Mucosa of stomach (tissue), 1 donor: ENCODE data around the gene RRP8.

Experiments
- H3K27me3 ChIP-seq: one replicate; pipeline ENCODE4 v1.7.0; 2013; ENCODE audit warnings: mild to moderate bottlenecking, low read length; ENCODE audit not compliant: control insufficient read depth, insufficient read depth
- H3K36me3 ChIP-seq: one replicate; pipeline ENCODE4 v1.7.0; 2013; ENCODE audit warnings: low read length; ENCODE audit not compliant: control insufficient read depth, insufficient read depth
- H3K4me1 ChIP-seq: one replicate; pipeline ENCODE4 v1.7.0; 2013; ENCODE audit warnings: mild to moderate bottlenecking, low read length; ENCODE audit not compliant: control insufficient read depth, insufficient read depth
- H3K4me3 ChIP-seq: one replicate; pipeline ENCODE4 v1.7.0; 2013; ENCODE audit warnings: low read length
- H3K9ac ChIP-seq: one replicate; pipeline ENCODE4 v1.7.0; 2013; ENCODE audit warnings: mild to moderate bottlenecking, low read length, moderate library complexity
- H3K9me3 ChIP-seq: one replicate; pipeline ENCODE4 v1.7.0; 2013; ENCODE audit warnings: mild to moderate bottlenecking, low read length, moderate library complexity; ENCODE audit not compliant: control insufficient read depth
- donor health status: Pancreatic carcinoma.

Gene RRP8

DNA sequence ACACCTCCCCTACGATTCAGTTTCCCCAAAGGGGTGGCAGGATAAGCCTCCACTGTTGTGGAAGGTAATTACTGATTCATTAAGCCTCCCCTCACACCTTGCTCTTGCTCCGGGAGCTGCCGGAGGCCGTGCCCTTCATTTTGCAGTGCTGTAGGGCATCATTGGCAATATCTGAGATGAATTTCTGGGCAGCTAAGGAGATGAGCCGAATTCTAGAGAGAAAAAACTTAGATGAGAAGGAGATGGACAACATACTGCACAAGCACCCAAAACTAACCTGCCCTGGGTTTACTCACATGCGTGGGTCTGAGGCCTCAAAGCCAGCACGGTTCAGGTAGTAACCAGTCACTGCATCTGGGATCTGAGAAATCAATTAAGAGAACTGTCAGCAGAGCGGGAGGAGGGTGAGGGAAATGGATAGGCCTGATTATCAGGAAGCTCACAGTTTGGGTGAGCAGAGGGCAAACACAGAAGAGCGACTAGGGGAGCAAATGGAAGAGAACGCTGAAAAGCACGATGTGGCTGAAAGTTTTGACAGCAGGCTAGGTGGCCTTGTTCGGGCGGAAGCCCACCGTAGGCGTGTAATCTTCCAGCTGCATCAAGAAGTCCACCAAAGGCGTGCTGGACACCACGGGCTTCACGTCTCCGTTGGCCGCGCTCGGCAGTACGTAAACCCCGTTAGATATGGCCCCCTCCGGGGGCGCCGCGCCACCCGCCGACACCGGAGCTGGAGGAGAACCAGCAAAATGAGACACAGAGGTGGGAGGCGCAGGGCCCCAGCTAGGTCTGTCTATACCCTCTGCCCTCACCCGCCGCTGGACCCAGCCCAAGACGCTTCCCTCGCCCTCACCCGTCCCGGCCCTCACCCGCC lies 7.9 kb upstream of the RRP8 start:
- Histone ChIP-seq H3K4me3 (peak overlapping the region; percentile 35), H3K9me3 (no peaks in the 10 kb centered on the region), H3K36me3 (peaks cover 41% of the 10 kb centered on the region), H3K27me3 (no peaks in the 10 kb centered on the region), H3K4me1 (peaks cover 40% of the 10 kb centered on the region), H3K9ac (peak overlapping the region; percentile 81)

- H3K36me3 ChIP-seq = peaks cover 40% of the 10 kb centered on the region
- H3K27me3 ChIP-seq = no peaks in the 10 kb centered on the region
- no peak overlapping the region for H3K9ac ChIP-seq
- H3K4me3 ChIP-seq = peak overlapping the region; percentile 35
- H3K9me3 ChIP-seq = no peaks in the 10 kb centered on the region
- peaks cover 45% of the 10 kb centered on the region for H3K4me1 ChIP-seq
These were observed 7.2 kb upstream of the RRP8 start for GRCh38 chr11:6610591-6610990.

GRCh38 chr11:6609502-6610015 lies 6.1 kb upstream of the RRP8 start:
- no peak overlapping the region for H3K9ac ChIP-seq
- peaks cover 45% of the 10 kb centered on the region for H3K4me1 ChIP-seq
- peaks cover 32% of the 10 kb centered on the region for H3K36me3 ChIP-seq
- no peaks in the 10 kb centered on the region for H3K9me3 ChIP-seq
- H3K4me3 ChIP-seq = no peak overlapping the region
- no peaks in the 10 kb centered on the region for H3K27me3 ChIP-seq

- H3K9me3 ChIP-seq = no peaks in the 10 kb centered on the region
- peaks cover 31% of the 10 kb centered on the region for H3K36me3 ChIP-seq
- peaks cover 45% of the 10 kb centered on the region for H3K4me1 ChIP-seq
These were observed 5.5 kb upstream of the RRP8 start for GRCh38 chr11:6608726-6609501.

GRCh38 chr11:6608011-6608410 lies 4.6 kb upstream of the RRP8 start:
- Histone ChIP-seq H3K36me3 (peaks cover 31% of the 10 kb centered on the region), H3K27me3 (no peaks in the 10 kb centered on the region), H3K4me3 (no peak overlapping the region), H3K9ac (peak overlapping the region; percentile 4), H3K4me1 (peaks cover 40% of the 10 kb centered on the region), H3K9me3 (no peaks in the 10 kb centered on the region)

More at GRCh38 chr11:6608726-6609501, 5.5 kb upstream of the RRP8 start:
- H3K9ac ChIP-seq = no peak overlapping the region
- no peaks in the 10 kb centered on the region for H3K27me3 ChIP-seq
- no peak overlapping the region for H3K4me3 ChIP-seq

DNA sequence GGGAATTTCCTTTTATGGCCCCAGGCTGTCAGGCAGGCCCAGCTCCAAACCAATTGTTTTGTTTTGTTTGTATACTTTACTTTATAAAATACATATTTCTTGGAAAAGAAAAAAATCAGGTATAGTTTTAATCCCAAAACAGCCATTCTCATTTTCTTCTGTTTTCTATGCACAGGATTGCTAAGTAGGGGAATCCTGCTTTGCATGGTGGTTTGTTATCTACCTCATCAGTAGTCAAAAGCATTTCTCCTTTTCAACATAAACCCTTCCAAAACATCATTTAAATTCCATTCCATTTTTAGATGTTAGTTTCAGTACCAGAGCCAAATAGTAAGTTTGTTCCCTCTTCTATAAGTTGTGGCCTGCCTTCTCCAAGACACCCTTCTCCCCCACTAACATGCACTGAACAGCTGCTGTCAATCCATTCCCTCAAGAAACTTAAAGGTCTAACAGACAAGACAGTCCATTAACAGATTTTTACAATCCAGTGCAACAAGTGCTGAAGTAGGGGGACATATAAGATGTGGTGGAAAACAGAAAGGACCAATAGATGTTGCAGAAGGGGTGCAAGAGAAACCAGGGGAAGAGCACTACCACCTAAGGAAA lies 3.9 kb upstream of the RRP8 start:
- H3K9me3 ChIP-seq = no peaks in the 10 kb centered on the region
- H3K4me3 ChIP-seq = no peak overlapping the region
- peaks cover 31% of the 10 kb centered on the region for H3K36me3 ChIP-seq
- peaks cover 44% of the 10 kb centered on the region for H3K4me1 ChIP-seq
- H3K9ac ChIP-seq = peak overlapping the region; percentile 22
- H3K27me3 ChIP-seq = no peaks in the 10 kb centered on the region

GRCh38 chr11:6606471-6607189 lies 3.2 kb upstream of the RRP8 start:
- Histone ChIP-seq H3K36me3 (peaks cover 31% of the 10 kb centered on the region), H3K4me3 (peak overlapping the region; percentile 32), H3K27me3 (no peaks in the 10 kb centered on the region), H3K9me3 (no peaks in the 10 kb centered on the region), H3K9ac (peak overlapping the region; percentile 56), H3K4me1 (peaks cover 51% of the 10 kb centered on the region)

DNA sequence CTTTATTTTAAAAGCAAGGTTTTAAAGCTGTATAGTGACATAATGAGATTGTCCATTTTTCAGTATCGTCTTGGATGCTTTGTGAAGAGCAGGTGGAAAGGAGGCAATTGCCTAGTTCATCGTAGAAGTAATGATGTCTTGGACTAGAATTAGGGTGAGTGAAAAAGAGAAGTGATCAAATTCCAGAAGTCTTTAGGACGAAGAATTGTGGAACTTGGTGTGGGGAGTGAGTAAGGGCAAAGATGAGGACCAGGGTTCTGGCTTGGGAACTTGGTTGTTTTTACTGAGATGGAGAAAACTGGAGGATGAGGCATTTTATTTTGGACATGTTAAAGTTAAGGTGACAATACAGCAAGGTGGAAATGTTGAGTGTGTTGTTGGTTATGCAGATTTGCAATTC lies 1.4 kb upstream of the RRP8 start:
- H3K9me3 ChIP-seq = no peaks in the 10 kb centered on the region
- H3K4me1 ChIP-seq = peaks cover 40% of the 10 kb centered on the region
- peaks cover 26% of the 10 kb centered on the region for H3K36me3 ChIP-seq
- H3K9ac ChIP-seq = peak overlapping the region; percentile 99
- H3K27me3 ChIP-seq = no peaks in the 10 kb centered on the region
- H3K4me3 ChIP-seq = no peak overlapping the region

- Histone ChIP-seq H3K9ac (peak overlapping the region; percentile 99), H3K27me3 (no peaks in the 10 kb centered on the region), H3K9me3 (no peaks in the 10 kb centered on the region), H3K4me1 (peaks cover 37% of the 10 kb centered on the region), H3K36me3 (peaks cover 28% of the 10 kb centered on the region), H3K4me3 (peak overlapping the region; percentile 98)
These were observed 738 bp upstream of the RRP8 start for GRCh38 chr11:6604081-6604626.

GRCh38 chr11:6602096-6602940 lies 1.1 kb downstream of the RRP8 start:
- no peaks in the 10 kb centered on the region for H3K9me3 ChIP-seq
- peak overlapping the region; percentile 99 for H3K9ac ChIP-seq
- no peaks in the 10 kb centered on the region for H3K27me3 ChIP-seq
- peak overlapping the region; percentile 98 for H3K4me3 ChIP-seq
- H3K36me3 ChIP-seq = peaks cover 13% of the 10 kb centered on the region
- H3K4me1 ChIP-seq = peaks cover 34% of the 10 kb centered on the region
